ENCODE results near the gene BTBD2. TPM values are rescaled to one million over a fixed set of nuclear protein-coding genes. Genes with fewer than 3 reads are reported as not detected.

The BTBD2 gene
- total and polyA plus RNA-seq, 2 experiments from 2014 or later, result 23.8 to 130 TPM

- TF ChIP-seq ZNF462 (CRISPR knock-in tag; IDR thresholded peaks at IDR 0.05), result no peak
- TF ChIP-seq NANOG (IDR thresholded peaks at IDR 0.05; ENCODE audit: borderline replicate concordance), result no peak
- no peak for TF ChIP-seq EZH2 (IDR thresholded peaks at IDR 0.05; ENCODE audit: low read depth, unreplicated experiment)
- TF ChIP-seq JUNB (IDR thresholded peaks at IDR 0.05; ENCODE audit: unreplicated experiment), result no peak
- TF ChIP-seq ZNF331 (CRISPR knock-in tag; IDR thresholded peaks at IDR 0.05; ENCODE audit: low read depth), result no peak
Observed at GRCh38 chr19:1970003-1970805, 45.3 kb downstream of the BTBD2 start (continued).

GRCh38 chr19:1969176-1970002 lies 46.1 kb downstream of the BTBD2 start:
- H3F3A ChIP-seq (replicated peaks; ENCODE audit: low read depth), result no peaks in the 10 kb centered on the region; the same call in 1 of the 2 replicates
- peaks cover 68% of the 10 kb centered on the region for H3K79me2 ChIP-seq (replicated peaks; ENCODE audit: insufficient read depth)
- no peaks in the 10 kb centered on the region for H3K4me1 Mint-ChIP-seq
- DNase-seq (ENCODE audit: low spot score) (no peak), ATAC-seq (no peak)
- no peak overlapping the region for H3K27ac Mint-ChIP-seq
- H3K4me3 ChIP-seq, result no peak overlapping the region
- H2AFZ ChIP-seq, result no peak overlapping the region
- H3K27me3 ChIP-seq (ENCODE audit: insufficient read depth), result no peaks in the 10 kb centered on the region
- H3K27me3 Mint-ChIP-seq (ENCODE audit: insufficient read depth, low read depth, poor library complexity), result peaks cover 4% of the 10 kb centered on the region
- no peaks in the 10 kb centered on the region for H3K36me3 ChIP-seq (ENCODE audit: insufficient read depth)
- H4K20me1 ChIP-seq (replicated peaks; ENCODE audit: insufficient read depth), result peaks cover 39% of the 10 kb centered on the region
- no peak overlapping the region for H3K4me2 ChIP-seq
- H3K4me1 ChIP-seq (ENCODE audit: insufficient read depth), result no peaks in the 10 kb centered on the region
- H3K4me3 Mint-ChIP-seq, result no peak overlapping the region
- H3K36me3 Mint-ChIP-seq (ENCODE audit: low read depth), result peaks cover 9% of the 10 kb centered on the region
- H3K9me3 Mint-ChIP-seq, result no peaks in the 10 kb centered on the region
- no peak overlapping the region for H3K27ac ChIP-seq (ENCODE audit: low read depth)
- no peaks in the 10 kb centered on the region for H3K9me2 ChIP-seq (ENCODE audit: insufficient read depth)
- TF ChIP-seq ETS1 (IDR thresholded peaks at IDR 0.05) (no peak), CREB1 (CRISPR knock-in tag; IDR thresholded peaks at IDR 0.05; ENCODE audit: low read depth) (no peak), STAT1 (IDR thresholded peaks at IDR 0.05; ENCODE audit: unreplicated experiment) (no peak), CTCF (conservative IDR thresholded peaks at IDR 0.05; ENCODE audit: low read depth in 2 of 2) (no peak), ZNF114 (CRISPR knock-in tag; IDR thresholded peaks at IDR 0.05) (no peak), NANOG (IDR thresholded peaks at IDR 0.05; ENCODE audit: borderline replicate concordance) (no peak)
